Nephron progenitor cell (in vitro differentiated cells): ENCODE measurements around the gene MAP3K10.
"Not testable (repeated sequence)": the region's sequence is repeated elsewhere in the genome, so short reads cannot be mapped to it uniquely, and the experiment has no call there.

Experiments
- DNase-seq: peaks from one replicate; pipeline ENCODE4 v3.0.0; 2021
- H3K27ac Mint-ChIP-seq: 2 replicates; pipeline ENCODE4 v1.8.0; 2021; ENCODE audit warnings: mild to moderate bottlenecking, moderate library complexity, mixed read lengths
- H3K27me3 Mint-ChIP-seq: 2 replicates; pipeline ENCODE4 v1.8.0; 2021; ENCODE audit warnings: mild to moderate bottlenecking, low read depth, mixed read lengths; ENCODE audit not compliant: poor library complexity
- H3K36me3 Mint-ChIP-seq: 2 replicates; pipeline ENCODE4 v1.8.0; 2021; ENCODE audit warnings: low read depth, mixed read lengths
- H3K4me1 Mint-ChIP-seq: 2 replicates; pipeline ENCODE4 v1.8.0; 2021; ENCODE audit warnings: mixed read lengths
- H3K4me3 Mint-ChIP-seq: 2 replicates; pipeline ENCODE4 v1.8.0; 2021; ENCODE audit warnings: mild to moderate bottlenecking, moderate library complexity, mixed read lengths
- H3K9me3 Mint-ChIP-seq: 2 replicates; pipeline ENCODE4 v1.8.0; 2021; ENCODE audit warnings: mild to moderate bottlenecking, moderate library complexity, mixed read lengths
- CTCF ChIP-seq: fragments of 200-600 bp; sonication (generic); IDR thresholded peaks from 2 replicates; pipeline ENCODE4 v1.5.0; 2021; ENCODE audit warnings: antibody characterized with exemption

MAP3K10 gene

GRCh38 chr19:40214936-40215335 lies 23.7 kb downstream of the MAP3K10 start:
- no peak for TF ChIP-seq CTCF
- DNase-seq: no peak
- Mint-ChIP-seq H3K4me1 (no peaks in the 10 kb centered on the region), H3K27me3 (peaks cover 55% of the 10 kb centered on the region), H3K4me3 (no peak overlapping the region), H3K27ac (no peak overlapping the region), H3K9me3 (no peaks in the 10 kb centered on the region), H3K36me3 (peaks cover 17% of the 10 kb centered on the region)

- H3K9me3 Mint-ChIP-seq: no peaks in the 10 kb centered on the region
- H3K27me3 Mint-ChIP-seq: peaks cover 67% of the 10 kb centered on the region
- DNase-seq: no peak
Measured at GRCh38 chr19:40216013-40216776, 25.0 kb downstream of the MAP3K10 start.

GRCh38 chr19:40216777-40217026 lies 25.5 kb downstream of the MAP3K10 start:
- H3K9me3 Mint-ChIP-seq: no peaks in the 10 kb centered on the region
- TF ChIP-seq CTCF: no peak
- peaks cover 4% of the 10 kb centered on the region for H3K36me3 Mint-ChIP-seq
- no peak overlapping the region for H3K4me3 Mint-ChIP-seq
- H3K27ac Mint-ChIP-seq: no peak overlapping the region
- no peaks in the 10 kb centered on the region for H3K4me1 Mint-ChIP-seq
- peaks cover 72% of the 10 kb centered on the region for H3K27me3 Mint-ChIP-seq
- DNase-seq: no peak

More at GRCh38 chr19:40216013-40216776, 25.0 kb downstream of the MAP3K10 start:
- Mint-ChIP-seq H3K4me1 (no peaks in the 10 kb centered on the region), H3K36me3 (peaks cover 8% of the 10 kb centered on the region), H3K27ac (peak overlapping the region; percentile 23), H3K4me3 (no peak overlapping the region)
- TF ChIP-seq CTCF: no peak

- Mint-ChIP-seq H3K27me3 (peaks cover 77% of the 10 kb centered on the region), H3K9me3 (peaks cover 5% of the 10 kb centered on the region), H3K4me1 (no peaks in the 10 kb centered on the region), H3K27ac (no peak overlapping the region), H3K36me3 (peaks cover 9% of the 10 kb centered on the region), H3K4me3 (no peak overlapping the region)
- peak; percentile 30 for TF ChIP-seq CTCF
- peak; percentile 37 for DNase-seq
Measured at GRCh38 chr19:40217027-40217810, 26.0 kb downstream of the MAP3K10 start.

GRCh38 chr19:40217934-40218890 lies 27.0 kb downstream of the MAP3K10 start, which contains the start of gene TTC9B:
Gene TTC9B (minus strand): TSS chr19:40218384. CDS start chr19:40218381, 3 bp downstream.
- Mint-ChIP-seq H3K27me3 (peaks cover 86% of the 10 kb centered on the region), H3K4me1 (no peaks in the 10 kb centered on the region), H3K27ac (no peak within 1 kb of the TSS), H3K9me3 (peaks cover 6% of the 10 kb centered on the region), H3K4me3 (no peak within 1 kb of the TSS), H3K36me3 (peaks cover 9% of the 10 kb centered on the region)
- DNase-seq: peak; percentile 80
- TF ChIP-seq CTCF: no peak

DNA sequence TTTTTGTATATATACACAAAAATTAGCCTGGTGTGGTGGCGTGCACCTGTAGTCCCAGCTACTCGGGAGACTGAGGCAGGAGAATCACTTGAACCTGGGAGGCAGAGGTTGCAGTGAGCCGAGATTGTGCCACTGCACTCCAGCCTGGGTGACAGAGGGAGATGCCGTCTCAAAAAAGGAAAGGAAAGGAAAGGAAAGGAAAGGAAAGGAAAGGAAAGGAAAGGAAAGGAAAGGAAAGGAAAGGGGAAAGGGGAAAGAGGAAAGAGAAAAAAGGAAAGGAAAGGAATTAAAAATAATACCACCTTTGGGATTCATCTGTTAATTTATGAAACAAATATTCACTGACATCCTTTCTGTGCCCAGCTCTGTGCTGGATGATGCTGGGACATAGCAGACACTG lies 27.8 kb downstream of the MAP3K10 start:
- not testable (repeated sequence) for H3K9me3 Mint-ChIP-seq, DNase-seq, H3K36me3 Mint-ChIP-seq, H3K4me3 Mint-ChIP-seq, H3K27ac Mint-ChIP-seq, H3K4me1 Mint-ChIP-seq
- peaks cover 94% of the 10 kb centered on the region for H3K27me3 Mint-ChIP-seq
